Measurements from ENCODE around the gene HECTD3.

DNA sequence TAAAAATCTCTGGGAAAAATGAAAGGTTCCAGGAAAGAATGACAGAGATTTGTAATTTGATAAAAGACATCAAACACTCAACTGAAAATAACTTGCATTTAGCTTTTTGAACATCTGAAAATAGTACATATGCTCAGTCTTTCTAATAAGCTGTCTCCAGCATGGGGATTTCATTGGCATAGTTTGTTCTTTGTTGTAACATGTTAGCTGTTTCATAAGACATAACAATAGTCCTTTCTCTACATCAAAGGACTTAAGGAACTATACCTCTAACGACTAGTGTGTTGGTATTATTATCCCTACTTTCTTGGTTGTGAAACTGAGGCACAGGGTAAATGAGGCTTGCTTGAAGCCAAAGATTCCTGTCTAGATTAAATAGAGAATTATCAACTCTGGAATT lies 46.7 kb downstream of the HECTD3 start:
- TF ChIP-seq REST (IDR thresholded peaks at IDR 0.05; ENCODE audit: insufficient replicate concordance, low read depth) (no peak), POLR2AphosphoS5 (IDR thresholded peaks at IDR 0.05; ENCODE audit: low read depth) (no peak), CTCF (IDR thresholded peaks at IDR 0.05; ENCODE audit: insufficient read depth, low read length) (no peak), GABPA (IDR thresholded peaks at IDR 0.05; ENCODE audit: low read depth) (no peak), SPI1 (IDR thresholded peaks at IDR 0.05; ENCODE audit: borderline replicate concordance, low read depth) (no peak)
